GM18498 (cell line): ENCODE measurements around the gene SERINC5.
"Not testable (repeated sequence)": the region's sequence is repeated elsewhere in the genome, so short reads cannot be mapped to it uniquely, and the experiment has no call there.

ENCODE experiments used
- ATAC-seq: cut with Tn5 transposase; IDR thresholded peaks from one replicate; pipeline ENCODE4 v1.9.1; 2021; ENCODE audit warnings: mild to moderate bottlenecking, moderate library complexity; ENCODE audit not compliant: unreplicated experiment

Gene SERINC5

GRCh38 chr5:80204808-80205614 is 50.8 kb downstream of the SERINC5 start:
- no peak for ATAC-seq

DNA sequence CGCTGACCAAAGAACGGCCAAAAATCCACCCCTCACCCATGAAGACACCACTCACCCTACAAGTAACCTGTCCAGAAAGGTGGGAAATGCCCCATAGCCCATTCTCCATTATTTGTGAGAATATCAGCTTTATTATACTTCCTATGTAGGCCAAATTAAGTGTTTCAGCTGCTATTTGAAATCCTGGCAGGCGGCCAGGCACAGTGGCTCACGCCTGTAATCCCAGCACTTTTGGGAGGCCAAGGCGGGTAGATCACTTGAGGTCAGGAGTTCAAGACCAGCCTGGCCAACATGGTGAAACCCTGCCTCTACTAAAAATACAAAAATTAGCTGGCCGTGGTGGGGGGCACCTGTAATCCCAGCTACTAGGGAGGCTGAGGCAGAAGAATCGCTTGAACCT is 54.1 kb downstream of the SERINC5 start:
- ATAC-seq = not testable (repeated sequence)

GRCh38 chr5:80198920-80199319 is 56.9 kb downstream of the SERINC5 start:
- no peak for ATAC-seq

DNA sequence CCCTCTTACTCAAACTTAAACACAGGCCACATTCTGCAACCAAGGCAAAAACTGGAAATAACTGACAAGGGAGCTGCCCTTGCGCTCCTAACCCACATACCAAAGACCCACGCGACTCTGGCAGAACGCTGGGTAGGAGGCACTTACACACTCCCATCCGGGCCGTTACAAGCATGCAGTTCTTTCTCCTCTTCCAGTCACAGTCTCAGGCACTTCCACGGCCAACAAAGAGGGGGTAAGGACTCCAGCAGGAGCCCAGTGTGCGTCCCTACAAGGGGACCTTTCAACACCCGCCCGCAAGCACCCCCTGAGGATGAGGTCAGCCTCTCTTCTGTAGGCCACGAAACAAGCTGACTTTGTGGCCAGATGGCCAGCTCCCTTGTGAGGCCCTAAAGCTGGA is 57.4 kb downstream of the SERINC5 start:
- ATAC-seq = no peak

DNA sequence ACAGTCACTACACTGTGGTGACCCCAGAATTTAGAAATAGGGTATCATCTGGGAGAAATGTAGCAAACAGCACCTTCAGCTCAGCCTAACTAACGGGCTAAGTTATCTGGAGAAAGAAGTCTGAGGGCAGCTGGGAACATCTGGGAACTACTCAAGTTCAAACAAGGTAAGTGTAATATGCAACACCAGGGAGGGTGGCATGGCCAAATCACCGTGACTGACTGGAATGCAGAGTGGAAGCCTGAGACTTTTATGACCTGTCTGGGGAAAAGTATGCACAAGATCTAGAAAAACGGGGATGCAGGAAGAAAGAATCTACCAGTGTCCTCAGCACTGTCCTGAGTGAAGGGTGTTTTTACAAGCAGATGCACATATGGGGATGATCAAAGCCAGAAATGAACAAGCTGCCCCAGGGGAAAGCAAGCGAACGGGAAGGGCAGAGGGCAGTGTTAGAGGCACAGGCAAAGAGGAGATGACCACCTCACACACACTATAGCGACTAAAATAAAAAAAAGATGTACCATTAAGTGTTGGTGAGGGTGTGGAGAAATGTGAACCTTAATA is 59.9 kb downstream of the SERINC5 start:
- no peak for ATAC-seq

- no peak for ATAC-seq
Observed at GRCh38 chr5:80194468-80194867, 61.4 kb downstream of the SERINC5 start.

- no peak for ATAC-seq
Observed at GRCh38 chr5:80193401-80193800, 62.4 kb downstream of the SERINC5 start.

GRCh38 chr5:80192507-80193241 is 63.2 kb downstream of the SERINC5 start:
- no peak for ATAC-seq

GRCh38 chr5:80191991-80192398 is 63.9 kb downstream of the SERINC5 start:
- ATAC-seq = no peak

DNA sequence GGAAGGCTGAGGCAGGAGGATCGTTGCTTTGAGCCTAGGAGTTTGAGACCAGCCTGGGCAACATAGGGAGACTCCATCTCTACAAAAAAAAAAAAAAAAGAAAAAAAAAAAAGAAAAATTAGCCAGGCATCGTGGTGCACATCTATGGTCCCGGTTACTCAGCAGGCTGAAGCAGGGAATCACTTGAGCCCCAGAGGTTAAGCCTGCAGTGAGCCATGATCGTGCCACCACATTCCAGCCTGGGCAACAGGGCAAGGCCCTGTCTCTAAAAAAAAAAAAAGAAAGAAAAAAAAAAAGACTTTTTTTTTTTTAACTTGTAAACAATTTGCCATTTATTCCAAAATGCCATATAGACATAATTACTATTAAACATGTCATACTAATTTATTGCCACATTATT is 64.5 kb downstream of the SERINC5 start:
- ATAC-seq = peak; percentile 3

DNA sequence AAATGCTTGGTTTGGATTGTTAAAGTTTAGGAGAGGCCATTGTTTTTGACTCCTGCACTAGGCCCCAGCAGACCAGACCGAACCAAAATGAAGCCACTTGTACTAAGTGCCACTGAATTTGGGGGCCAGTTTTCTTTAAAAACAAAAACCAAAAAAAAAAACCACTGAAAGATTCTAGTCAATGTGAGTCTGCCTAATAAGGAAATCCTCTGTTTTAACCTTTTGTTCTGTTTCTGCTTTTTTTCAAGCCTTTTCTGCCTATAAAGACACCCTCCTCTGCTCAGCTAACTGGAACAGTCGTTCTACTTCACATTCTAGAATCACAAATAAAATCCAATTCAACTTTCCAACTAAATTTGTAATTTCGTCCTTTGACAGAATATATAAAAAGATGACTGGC is 64.9 kb downstream of the SERINC5 start:
- ATAC-seq = peak; percentile 78

GRCh38 chr5:80189701-80190100 is 66.1 kb downstream of the SERINC5 start:
- ATAC-seq = no peak

DNA sequence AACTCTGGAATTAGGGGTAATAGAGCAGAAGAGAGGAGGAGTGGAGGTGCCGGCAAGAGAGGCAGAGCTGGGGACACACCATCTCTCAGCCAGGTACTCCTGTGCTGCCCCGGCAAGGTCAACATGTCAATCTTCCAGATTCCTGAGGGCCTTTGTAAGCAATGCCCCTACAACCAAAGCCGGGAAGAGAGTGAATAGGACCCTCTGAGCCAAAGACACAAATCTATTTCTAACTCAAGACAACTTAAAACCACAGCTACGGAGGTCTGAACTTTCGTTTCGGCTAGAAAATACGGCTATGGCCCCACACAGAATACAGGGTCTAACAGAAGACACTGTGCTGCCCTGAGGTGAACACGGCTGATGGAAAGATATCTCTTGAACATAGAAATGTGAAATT is 66.6 kb downstream of the SERINC5 start:
- no peak for ATAC-seq

DNA sequence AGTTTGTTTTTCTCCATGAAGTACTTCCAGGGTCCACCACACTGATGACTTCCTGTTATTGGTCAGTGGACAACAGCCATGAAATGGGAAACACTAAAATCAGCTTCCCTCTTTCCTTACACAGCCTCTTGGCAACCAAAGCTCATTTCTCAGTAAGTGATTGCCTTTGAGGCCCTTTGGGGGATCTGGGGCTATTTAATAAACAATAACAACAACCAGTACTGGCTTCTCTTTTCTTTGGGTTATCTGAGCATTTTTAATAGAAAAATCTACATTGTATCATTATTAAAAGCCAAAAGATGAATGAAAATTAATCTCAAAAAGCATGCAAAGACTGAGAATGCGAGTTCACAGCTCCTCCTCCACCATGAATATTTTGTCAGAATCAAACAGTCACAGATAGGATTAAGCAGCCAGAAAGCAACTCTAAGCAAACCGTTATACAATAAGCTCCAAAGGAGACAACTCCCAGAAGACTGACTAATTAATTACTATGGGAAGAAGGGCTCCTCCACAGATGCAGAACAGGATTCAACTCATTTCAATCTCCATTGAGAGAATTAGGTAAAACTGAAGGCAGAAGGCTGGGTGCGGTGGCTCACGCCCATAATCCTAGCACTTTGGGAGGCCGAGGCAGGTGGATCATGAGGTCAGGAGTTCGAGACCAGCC is 68.3 kb downstream of the SERINC5 start:
- no peak for ATAC-seq

- ATAC-seq = not testable (repeated sequence)
Observed at GRCh38 chr5:80185535-80185934, 70.3 kb downstream of the SERINC5 start.

DNA sequence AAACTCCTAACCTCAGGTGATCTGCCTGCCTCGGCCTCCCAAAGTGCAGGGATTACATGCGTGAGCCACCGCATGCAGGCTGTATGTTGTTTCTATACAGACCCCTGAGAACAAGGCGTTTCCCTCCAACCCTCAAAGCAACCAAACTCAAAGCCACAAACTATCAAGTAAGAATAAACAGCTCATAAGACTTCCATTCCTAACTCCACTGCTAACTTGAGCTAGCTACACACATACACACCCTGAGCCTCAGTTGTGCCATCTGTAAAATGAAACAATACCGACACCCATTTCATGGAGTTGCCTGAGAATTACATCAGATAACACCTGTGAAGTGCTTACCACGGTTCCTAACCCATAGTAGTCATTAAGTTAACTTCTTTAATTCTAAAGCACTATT is 70.8 kb downstream of the SERINC5 start:
- no peak for ATAC-seq

DNA sequence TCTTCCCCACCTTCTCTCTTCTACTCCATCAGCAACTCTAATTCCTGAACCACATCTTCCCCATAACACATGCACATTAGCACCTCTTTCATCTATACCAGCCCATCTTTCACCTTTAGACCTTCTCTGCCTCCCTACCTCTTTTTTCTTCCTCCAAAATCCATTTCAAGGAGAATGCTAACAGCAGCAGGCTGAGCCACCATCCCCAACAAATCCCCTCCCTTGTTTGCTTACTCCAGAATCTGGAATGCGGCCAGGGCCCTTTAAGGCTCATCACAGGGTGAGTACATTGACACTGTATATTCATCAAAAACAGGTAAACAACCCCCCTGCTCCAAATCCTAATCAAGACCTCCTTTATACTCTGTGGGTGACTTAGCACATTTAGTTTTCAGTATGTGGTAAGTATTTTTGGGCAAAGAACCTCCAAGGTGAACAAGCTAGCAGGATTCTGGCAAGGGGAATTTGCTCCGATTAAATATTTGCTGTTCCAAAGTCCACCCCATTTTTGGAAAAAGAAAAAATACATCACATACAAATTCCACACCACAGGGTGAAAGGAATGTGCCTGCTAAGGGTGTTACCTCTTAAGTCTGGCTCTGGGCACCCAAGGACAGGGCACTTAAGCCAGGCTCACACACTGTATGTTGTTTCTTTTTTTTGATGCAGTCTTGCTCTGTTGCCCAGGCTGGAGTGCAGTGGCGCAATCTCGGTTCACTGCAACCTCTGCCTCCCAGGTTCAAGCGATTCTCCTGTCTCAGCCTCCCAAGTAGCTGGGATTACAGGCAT is 71.4 kb downstream of the SERINC5 start:
- no peak for ATAC-seq

DNA sequence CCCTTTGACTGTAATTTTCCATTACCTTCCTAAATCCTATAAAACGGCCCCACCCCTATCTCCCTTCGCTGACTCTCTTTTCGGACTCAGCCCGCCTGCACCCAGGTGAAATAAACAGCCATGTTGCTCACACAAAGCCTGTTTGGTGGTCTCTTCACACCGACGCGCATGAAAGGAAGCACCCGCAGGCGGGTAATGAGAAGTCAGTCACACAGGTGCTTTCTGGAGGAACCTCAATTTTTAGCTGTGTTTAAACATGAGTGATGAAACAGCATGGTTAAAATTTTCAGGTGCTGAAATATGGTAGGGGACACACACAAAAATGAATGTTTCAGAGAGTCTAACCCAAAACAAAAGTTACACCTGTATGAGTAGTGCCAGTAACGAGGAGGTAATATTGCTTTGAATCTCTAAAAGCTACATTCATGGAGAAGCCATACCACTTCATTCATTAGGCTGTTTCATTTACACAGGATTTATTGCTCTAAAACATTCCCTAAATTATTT is 72.1 kb downstream of the SERINC5 start:
- not testable (repeated sequence) for ATAC-seq

DNA sequence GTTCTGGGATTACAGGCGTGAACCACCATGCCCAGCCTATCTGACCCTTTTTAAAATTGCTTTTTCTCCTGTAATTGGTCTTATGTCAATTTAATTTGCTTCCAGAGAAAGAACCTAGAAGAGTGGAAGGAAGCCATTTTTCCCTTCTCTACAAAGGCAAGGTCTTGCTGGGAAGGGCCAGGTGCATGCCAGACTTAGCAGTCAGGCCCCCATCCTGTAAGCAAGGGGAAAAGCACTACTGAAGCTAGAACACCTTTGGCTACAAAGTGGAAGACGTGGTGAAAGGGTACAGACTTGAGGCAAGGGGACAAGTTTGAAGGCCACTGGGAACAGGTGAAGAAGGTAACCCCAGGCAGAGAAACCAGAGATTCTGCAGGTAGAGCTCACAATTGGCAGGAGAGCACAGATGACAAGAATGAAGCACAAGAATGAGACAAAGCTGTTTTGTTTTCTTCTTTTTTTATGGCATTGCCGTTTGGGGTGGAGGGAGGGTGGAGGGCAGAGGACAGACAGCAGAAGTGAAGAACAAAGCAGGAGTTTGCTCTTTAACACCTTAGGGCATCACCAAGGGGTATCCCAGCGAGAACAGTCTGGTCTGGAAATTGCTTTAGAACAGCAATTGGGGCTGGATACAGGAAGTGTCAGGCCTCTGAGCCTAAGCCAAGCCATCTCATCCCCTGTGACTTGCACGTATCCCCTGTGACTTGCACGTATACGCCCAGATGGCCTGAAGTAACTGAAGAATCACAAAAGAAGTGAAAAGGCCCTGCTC is 72.9 kb downstream of the SERINC5 start:
- no peak for ATAC-seq
